GM19468 (cell line): ENCODE measurements around the gene CLTCL1.
"Not testable (repeated sequence)": the region's sequence is repeated elsewhere in the genome, so short reads cannot be mapped to it uniquely, and the experiment has no call there.

Experiments used
- ATAC-seq: cut with Tn5 transposase; IDR thresholded peaks from one replicate; pipeline ENCODE4 v1.9.1; 2021; ENCODE audit warnings: mild to moderate bottlenecking, moderate library complexity, moderate number of reproducible peaks; ENCODE audit not compliant: unreplicated experiment; ENCODE audit errors: extremely low read depth

CLTCL1 gene

DNA sequence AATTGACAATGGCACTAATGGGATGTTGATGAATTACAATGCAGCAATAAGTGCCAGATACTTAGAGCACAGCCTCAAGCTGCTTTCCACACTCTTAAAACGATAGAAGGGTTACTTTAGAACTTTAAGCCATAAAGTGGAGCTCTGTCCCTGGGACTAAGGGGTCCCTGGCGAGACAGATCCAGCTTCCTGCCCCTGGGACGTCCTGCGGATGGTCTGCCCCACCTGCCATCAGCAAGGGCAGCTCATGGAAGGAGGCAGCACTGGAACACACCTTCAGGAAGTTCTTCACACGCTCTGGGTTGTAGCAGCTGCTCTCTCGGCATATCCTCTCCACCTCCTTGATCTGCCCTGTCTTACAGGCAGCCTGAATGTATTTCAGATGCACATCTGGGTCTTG lies 67.9 kb downstream of the CLTCL1 start:
- no peak for ATAC-seq

DNA sequence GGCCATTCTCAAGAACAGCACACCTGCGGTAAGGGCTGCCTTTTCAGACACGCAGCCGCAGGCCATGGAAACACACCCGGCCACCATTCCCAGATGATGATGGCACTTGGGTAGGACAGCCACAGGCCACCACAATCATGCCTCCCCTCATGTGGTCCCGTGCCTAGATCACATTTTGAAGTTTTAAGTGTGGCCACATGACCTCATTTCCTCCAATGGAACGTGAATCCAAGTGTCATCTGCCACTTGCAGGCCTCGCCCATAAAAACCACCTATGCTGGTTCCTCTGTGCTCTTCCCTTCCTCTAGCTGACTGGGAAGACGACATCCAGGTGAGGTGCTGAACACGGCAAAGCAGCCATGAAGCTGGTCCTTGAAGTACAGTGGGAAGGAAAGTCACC lies 68.4 kb downstream of the CLTCL1 start:
- no peak for ATAC-seq

DNA sequence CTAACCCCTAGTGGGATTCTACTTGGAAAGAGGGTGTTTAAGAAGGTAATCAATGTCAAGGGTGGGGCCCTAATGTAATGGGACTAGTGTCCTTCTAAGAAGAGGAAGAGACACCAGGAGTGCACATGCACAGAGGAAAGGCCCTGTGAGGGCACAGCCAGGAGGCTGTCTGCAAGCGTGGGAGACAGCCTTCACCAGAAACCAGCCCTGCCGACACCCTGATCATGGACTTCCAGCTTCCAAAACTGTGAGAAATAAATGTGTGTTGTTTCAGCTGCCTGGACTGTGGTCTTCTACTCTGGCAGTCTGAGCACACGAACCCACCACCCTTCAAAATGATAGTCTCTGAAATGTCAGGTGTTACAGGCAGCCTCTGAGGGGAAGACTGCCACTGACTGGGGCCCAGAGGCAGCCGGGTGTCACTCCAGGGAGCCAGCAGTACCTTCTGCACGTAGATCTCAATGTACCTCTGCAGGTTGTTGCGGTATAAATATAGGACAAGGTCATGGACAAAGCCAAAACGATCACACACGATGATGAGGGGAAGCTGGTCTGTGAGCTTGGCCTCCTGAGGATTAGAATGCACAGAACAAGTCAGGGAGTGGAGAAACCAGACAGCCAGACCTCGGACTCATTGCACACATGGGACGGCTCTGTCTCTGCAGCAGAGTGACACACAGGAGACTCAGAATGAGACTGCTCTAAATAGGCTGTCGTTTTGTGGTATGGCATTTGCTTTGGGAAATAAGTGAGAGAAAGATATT lies 69.1 kb downstream of the CLTCL1 start:
- no peak for ATAC-seq

DNA sequence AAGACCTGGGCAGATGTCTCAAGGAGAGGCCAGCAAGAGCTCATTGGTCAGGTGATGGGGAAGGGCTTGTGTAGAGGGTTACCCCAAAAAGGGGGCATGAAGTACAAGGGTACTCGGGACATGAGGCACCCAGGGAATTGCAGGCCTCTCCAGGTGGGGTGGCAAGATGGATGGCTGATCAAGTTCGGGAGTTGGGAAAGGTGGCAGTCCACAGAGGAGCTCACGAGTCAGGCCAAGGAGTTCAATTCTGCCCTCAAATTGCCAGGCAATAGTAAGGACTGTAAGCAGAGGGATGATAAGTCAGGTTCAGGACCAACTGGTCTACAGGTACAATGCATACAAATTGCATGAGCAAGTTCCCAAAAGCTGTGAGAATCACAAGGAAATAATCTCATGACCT lies 70.7 kb downstream of the CLTCL1 start:
- ATAC-seq = no peak

DNA sequence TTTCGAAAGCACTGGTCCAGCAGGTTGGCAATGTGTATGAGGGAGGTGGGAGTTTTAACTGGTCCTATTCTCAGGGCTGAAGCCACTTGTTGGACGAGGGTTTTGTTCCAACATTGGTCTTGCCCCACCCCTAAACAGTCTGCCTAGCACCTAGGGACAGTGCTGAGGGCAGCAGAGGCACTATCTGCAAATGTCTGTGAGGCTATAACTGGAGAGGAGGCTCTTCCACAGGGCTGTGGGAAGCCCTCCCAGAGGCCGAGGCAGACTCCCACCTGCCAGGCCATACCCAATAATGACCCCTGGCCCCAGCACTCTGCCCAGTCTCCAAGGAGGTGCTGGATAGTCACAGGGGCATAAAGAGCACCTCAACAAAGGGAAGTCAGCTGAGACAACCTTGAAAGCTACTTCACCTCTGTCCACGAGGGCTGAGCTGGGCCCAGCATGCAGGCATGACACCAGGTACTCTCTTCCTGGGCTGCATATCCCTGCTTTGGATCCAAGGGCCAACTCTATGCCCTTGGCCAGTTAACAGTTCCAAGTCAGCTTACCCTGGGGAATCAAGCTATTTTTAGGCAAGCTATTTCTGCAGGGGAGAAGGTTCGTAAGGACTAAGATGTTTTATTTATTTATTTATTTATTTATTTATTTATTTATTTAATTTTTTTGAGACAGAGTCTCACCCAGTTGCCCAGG lies 72.8 kb downstream of the CLTCL1 start:
- ATAC-seq = no peak

DNA sequence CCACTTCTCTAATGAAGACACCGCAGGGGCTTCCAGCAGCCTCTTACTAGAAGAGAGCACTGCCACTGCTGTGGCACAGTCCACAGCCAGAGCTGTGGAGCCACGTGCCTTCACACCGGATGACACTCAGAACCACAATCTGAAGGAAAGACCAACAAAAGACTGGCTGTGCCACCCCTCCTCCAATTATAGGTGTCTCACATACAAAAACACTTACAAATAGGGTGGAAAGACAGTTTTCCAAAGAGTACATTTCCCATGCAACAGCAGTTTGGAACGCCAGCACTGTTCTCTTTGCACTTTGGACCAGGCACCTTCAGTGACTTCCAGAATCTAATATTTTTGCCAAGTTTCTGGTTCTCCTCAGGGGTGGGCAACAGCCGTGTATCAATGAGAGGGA lies 74.9 kb downstream of the CLTCL1 start:
- ATAC-seq = no peak

DNA sequence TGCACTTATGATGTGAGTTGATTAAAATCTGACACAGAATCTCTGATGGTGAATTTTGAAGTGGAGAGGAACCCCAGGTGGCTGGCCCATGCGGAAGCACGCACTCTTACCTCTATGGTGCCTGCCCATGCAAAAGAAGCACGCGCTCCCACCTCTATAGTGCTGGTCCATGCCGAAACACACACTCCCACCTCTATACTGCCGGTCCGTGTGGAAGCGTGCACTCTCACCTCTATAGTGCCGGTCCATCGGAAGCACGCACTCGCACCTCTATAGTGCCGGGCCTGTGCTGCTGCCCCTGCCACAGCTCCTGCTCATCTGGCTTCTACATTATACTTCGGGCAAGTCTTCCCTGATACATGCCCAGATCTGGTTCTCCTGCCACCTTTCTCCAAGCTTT lies 76.2 kb downstream of the CLTCL1 start:
- ATAC-seq = no peak

DNA sequence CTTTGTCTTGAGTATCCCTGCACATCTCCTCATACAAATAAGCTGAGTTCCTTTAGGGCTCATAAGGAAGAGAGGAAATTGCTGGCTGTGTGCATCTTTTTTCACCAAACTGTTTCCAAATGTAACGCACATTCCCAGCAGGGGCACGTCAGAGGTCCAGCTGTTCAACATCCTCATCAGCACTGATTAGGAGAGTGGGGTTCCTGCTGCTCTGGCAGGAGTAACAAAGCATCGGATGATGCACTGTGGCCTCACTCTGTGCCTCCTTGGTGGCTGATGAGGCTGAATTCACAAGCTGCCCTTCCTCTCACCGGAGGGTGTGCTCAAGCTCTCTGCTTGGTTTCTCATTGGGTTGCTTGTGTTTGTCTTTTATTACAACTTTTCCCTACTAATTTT lies 77.4 kb downstream of the CLTCL1 start:
- ATAC-seq = no peak

DNA sequence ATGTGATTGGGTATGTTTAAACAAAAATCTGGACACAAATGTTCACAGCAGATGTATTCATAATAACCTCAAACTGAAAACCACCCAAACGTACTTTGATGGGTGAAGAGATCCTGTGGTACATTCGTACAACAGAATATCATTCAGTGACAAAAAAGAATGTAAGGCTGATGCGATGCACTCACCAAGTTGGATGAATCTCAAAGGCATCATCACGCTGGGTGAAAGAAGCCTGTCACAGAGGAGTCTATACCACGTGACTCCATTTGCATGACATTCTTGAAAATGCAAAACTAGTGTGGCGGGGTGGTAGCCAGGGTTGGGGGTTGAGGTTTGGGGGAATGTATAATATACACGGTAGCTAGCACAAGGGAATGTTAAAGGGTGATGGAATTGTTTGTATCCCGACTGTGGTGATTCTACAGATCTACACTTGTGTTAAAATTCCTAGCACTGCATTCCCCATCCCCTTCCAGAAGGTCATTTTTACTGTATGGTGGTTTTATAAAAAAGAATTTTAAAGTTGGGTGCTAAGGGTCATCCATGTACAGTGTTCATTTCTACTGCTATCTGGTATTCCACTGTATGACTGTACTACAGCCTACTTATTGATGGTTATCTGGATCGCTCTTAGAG lies 78.0 kb downstream of the CLTCL1 start:
- ATAC-seq = no peak

DNA sequence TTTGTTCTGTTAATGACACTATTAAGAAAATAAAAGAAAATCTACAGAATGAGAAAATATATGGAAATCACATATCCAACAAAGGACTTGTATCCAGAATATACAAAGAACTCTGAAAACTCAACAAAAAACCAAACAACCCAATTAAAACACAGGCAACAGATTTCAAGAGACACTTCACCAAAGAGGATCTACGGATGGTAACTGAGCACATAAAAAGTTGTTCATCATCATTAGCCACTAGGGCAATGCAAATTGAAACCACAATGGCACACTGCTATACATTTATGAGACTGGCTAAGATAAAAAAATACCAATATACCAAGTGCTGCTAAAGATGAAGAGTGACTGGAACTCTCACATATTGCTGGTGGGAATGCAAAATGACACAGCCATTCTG lies 78.5 kb downstream of the CLTCL1 start:
- ATAC-seq = no peak

DNA sequence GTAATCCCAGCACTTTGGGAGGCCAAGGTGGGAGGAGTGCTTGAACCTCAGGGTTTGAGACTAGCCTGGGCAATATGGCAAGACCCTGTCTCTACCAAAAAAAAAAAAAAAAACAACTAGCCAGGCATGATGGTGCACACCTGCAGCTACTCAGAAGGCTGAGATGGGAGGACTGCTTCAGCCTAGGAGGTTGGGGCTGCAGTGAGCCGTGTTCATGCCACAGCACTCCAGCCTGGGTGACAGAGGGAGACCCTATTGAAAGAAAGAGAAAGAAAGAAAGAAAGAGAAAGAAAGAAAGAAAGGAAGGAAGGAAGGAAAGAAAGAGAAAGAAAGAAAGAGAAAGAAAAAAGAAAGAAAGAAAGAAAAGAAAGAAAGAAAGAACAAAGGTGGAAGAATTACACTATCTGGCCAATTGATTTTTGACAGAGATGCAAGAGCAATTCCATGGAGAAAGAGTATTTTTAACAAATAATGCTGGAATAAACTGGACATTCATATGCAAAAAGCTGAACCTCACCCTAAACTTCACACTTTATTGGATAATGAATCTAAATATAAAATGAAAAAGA lies 79.1 kb downstream of the CLTCL1 start:
- ATAC-seq = no peak

DNA sequence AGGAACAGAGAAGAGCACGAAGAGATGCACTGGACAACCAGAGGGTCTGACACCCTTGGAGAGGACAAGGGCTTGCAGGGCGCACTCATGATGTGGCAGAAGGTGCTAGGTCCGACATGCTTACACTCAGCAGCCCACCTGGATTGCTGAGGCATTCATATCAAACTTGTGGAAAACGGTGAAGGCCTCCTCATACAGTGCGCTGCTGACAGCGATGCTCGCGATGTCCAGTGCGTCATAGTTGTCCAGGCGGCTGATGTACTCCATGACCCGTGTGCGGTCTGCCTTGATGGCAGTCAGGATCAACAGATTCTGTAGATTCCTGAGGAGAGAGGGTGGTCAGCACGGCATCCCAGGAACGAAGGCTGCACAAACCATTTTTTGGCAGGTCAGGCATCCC lies 81.3 kb downstream of the CLTCL1 start:
- ATAC-seq = no peak

DNA sequence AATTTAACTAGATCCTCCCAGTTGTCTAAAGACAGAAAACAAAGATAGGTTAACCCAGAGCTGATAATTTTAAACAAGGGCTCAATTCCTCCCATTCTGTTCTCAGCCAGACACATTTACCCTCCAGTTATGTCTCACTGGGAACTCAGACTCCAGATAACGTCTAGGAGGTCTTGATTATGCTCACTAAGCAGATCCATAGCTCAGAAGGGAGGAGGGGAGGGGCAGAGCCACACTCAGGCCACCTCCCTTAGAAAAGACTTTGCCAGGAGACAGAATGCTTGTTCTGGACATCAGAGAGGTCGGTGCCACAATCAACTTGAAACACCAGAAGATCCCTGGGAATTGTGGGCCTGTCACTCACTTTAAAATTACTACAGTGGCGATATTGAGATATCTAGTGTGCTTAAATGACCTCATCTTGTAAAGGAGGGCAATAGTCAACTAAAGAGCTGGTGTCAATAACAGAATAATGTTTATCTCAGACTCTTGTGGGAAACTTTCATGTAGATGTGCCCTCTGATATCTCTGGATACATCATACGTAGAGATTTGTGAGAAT lies 83.2 kb downstream of the CLTCL1 start:
- ATAC-seq = no peak

DNA sequence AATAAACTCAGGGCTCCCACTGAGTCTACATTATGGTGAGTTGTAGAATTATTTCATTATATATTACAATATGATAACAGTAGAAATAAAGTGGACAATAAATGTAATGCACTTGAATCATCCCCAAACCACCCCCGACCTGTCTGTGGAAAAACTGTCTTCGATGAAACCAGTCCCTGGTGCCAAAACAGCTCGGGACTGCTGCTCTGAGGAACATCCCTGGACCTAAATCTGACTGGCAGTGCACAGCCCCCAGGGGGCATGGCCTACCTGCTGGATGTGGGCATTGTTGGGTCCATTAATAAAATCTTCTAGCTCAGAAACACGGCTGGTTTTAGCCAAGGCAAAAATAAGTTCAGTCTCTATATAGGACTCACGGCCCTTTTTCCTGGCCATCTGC lies 83.6 kb downstream of the CLTCL1 start:
- ATAC-seq = no peak

DNA sequence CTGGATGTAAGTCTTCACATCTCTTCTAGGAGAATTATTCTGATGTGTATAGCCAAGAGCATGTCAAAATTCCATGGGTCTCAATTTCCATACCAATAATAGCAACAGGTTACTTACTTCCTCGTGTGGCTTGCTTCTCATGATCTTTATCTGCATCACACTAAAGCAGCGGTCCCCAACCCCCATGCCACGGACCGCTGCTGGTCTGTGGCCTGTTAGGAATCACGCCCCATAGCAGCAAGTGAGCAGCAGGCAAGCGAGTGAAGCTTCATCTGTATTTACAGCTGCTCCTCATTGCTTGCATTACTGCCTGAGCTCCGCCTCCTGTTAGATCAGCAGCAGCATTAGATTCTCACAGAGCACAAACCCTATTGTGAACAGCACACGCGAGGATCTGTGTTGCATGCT lies 84.1 kb downstream of the CLTCL1 start:
- ATAC-seq = no peak

DNA sequence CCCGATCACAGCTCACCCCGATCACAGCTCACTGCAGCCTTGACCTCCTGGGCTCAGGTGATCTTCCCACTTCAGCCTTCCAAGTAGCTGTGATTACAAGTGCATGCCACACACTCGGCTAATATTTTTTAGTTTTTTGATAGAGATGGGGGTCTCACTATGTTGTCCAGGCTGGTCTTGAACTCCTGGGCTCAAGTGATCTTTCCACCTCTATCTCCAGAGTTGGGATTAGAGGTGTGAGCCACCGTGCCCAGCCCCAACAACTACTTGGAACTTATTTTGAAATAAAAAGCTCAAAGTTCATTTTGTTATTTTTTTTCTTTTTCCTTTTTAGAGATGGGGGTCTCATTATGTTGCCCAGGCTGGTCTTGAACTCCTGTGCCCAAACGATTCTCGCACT lies 85.2 kb downstream of the CLTCL1 start:
- no peak for ATAC-seq

DNA sequence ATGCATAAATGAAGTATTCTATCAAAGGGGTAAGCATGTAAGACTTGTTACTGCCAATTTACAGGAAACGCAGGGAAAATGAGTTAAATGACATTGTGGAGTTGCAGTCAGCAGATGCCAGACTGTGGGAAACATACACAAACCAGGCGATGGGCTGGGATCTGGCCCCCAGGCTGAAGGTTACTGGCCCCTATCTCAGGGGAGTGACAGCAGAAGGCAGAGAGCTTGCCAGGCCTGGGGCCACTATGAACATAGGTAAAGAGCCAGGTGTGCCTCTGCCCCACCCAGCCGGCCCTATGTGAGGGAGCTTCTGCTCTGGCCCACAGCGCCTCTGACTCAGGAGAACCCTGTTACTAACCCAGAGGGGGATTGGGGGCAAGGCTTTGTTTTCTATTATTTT lies 86.9 kb downstream of the CLTCL1 start:
- no peak for ATAC-seq

DNA sequence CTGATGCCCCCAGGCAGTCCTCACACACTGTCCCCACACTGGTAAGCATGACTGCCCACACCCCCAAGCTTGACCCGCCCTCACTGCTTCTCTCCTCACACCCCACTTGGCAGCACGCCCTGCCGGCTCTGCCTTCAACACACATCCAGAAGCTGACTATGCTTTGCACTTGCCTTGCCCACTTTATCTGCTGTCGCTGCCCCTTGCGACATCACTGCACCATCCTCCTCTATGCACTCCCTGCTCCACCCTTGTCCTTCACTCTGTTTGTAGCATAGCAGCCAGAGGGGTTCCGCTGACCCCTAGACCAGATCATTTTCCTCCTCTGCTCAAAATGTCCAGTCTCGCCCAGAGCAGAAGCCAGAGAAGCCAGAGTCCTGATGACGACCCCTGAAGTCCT lies 87.7 kb downstream of the CLTCL1 start:
- no peak for ATAC-seq

DNA sequence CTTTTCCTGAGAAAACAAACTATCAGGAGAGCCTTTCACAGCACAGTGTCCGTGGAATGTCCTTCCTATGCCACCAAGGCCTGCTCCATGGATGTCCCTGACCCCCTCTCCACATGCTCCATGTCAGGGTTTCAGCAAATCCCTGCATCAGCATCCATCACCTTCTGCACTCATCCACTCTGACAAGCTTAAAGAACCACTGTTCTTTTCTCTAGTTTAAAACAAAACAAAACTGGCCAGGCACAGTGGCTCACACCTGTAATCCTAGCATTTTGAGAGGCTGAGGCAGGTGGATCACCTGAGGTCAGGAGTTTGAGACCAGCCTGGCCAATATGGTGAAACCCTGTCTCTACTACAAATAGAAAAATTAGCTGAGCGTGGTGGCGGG lies 88.7 kb downstream of the CLTCL1 start:
- ATAC-seq = not testable (repeated sequence)

DNA sequence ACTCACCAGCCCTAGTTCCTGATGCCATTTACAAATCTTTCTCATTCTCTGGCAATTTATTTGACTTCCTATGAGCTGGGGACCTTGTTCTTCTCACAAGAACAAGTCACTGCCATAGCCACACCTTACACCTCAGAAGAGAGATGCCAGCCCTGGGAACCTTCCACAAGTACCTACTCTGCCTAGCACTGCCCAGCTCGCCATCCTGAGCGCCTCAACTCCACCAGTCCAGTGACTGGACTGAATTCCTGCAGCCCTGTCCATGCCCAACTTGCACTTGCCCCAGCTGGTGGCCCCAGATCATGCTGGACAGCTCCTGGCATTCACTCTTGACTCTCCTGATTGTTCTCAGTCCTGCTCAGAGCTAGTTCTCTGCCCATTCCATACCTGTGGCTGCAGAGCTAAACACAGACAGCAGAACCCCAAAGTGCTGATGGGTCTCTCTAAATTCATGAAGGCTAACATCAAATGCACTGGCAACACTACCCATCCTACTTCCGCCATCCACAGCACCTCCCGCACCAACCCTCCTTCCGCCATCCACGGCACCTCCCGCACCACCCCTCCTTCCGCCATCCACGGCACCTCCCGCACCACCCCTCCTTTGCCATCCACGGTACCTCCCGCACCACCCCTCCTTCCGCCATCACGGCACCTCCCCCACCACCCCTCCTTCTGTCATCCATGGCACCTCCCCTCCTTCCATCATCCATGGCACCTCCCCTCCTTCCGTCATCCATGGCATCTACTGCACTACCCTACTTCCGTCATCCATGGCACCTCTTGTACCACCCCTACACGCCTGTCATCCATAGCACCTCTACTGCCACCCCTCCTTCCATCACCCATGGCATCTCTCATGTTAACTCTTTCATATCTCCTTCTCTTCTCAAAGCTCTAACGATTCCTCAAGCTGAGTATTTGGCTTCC lies 89.4 kb downstream of the CLTCL1 start:
- no peak for ATAC-seq
